Measurements from ENCODE around the gene CORO2B.
"Not testable (repeated sequence)": the region's sequence is repeated elsewhere in the genome, so short reads cannot be mapped to it uniquely, and the experiment has no call there.

CORO2B gene

DNA sequence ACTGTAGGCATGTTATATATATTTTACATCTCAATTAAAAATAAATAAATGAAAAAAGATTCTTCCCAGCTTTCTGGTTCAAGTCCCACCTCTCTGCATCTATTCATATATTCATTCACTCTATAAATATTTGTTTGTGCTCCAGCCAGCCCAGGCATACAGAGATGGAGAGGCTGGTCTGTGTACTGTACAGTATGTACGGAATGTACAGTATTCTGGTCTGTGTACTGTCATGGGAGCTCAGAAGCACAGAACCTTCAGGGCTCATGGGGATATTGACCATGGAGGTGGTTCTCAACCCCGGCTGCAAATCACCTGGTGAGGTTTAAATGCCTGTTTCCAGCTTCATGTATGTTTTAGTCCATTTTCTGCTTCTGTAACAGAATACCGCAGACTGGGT is 13.8 kb downstream of the CORO2B start:
- no peak for DNase-seq

DNA sequence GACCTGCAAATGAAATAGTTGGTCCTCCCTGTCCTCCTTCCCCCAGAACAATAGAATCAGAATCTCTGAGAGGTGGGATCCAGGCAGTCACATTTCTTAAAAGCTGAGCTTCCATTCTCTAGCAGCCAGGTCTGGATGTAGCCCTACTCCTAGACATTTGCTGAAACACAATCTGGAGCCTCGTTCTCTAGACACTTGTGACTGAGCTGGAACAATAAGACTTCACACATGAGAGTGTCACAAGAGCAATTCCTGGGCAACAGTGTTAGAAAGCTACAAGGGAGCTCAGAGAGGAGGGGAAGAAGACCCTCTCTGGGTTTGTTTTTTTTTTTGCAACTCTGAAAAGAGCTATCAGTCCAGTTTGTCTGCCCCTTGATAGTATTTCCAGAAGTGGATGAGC is 14.5 kb downstream of the CORO2B start:
- DNase-seq, result no peak

DNA sequence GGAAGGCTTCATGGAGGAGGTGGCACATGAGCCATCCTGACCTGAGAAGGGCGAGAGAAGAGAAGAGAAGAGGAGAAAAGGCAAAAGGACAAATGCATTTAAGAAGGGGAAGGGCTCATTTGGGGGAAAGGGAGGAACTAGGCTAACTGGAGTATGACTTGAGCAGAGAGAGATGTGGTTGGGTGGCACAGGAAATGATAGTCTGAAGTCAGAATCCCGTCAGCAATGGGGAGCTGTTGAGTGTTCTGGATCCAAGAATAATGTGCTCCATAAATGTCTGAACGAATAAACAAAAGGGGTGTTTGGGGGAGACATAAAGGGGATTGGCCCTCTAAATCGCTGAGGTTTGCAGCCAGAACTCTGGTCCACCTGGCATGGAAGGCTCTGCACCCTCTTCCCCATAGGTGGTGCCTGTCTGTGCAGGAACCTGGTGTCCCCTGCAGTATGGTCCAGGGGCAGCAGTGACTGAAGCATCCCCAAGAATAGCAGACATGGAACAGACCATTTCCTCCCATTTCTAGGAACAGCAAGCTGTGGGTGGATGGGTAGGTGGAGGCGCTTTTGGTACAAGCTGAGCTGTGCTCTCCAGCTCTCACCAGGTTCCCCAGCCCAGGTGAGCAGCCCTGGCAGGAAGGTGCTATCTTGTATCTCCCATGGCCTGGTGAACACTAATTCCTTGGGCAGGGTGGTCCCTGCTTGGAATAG is 15.2 kb downstream of the CORO2B start:
- DNase-seq, result no peak

DNA sequence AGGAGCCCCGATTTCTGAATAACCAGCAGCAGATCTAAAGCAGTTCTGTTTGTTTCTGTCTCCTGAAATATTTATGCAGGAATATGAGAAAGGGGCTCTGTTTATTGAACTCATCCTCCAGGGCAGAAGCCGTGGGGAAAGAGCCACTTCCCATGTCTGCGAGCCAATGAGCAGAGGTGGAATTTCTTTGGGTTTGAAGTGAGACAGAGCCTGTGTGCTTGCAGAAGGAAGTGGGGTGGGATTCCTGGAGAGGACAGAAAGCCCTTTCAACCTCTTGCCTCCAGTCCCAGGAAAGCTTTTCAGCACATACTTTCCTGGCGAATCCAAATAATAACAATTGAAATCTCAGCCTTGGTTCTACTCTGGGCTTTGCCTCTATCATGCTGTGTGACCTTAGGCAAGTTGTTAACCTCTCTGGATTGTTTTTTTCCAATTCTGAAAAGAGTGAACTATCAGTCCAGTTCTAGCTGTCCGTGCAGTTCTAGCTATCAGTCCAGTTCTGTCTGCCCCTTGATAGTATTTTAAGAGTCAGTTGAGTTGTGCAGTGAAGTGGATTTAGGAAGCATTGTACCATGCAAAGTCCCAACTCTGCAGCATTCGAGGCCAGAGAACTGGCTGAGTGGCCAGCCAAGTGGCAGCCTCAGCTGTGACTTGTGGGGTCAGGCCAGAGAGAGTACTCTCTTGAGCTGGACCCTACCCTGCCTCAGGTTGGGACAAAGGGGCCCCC is 15.9 kb downstream of the CORO2B start:
- no peak for DNase-seq

DNA sequence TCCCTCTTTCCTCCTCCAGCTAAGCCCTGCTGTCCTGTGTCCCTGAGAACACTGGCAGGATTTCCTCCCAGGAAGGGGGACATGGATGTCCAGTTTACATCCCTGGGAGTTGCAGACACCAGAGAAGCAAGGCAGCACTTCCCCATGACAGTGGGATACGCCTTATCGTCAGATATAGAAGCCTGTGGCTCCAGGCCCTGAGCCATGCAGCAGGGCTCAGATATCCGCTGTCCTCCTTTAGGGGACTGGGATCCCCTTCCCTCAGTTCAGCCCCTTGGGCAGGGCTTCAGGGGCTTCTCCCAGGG is 16.4 kb downstream of the CORO2B start:
- no peak for DNase-seq

DNA sequence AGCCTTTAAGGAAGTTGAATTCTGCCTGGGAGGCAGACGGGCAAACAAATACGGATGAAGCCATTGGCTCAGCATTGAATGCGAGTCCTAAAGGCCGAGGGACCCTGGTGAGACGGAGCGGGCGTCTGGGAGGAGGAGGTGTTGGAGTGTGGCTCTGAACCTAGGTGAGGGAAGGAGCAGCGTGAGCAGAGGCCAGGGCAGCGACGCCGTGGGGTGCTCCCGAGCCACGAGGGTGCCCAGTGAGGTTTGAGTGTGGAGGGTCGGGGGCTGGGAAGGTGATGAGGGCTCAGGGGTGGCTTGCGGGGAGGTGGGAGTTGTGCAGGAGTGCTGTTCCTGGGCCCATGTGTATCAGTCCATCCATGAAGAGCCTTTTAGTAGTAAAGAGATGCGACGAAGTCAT is 17.0 kb downstream of the CORO2B start:
- DNase-seq, result no peak

DNA sequence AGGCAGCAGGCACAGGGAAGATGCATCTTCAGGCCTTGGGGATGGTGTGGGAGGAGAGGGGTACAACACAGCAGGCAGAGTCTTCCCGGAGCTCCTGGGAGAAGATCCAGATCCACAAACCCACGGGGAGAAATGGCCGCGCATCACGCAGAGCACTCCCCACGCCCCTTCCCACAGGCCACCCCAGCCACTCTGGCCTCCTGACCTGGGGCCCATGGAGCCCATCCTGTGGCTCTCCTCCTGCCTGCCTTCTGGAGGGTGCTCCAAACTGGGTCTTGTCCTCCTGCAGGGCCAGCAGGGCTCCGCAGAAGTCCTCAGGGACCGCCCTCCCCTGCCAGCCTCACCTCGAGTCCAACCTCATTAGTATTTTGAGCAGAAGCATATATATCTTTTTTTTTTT is 17.9 kb downstream of the CORO2B start:
- no peak for DNase-seq

DNA sequence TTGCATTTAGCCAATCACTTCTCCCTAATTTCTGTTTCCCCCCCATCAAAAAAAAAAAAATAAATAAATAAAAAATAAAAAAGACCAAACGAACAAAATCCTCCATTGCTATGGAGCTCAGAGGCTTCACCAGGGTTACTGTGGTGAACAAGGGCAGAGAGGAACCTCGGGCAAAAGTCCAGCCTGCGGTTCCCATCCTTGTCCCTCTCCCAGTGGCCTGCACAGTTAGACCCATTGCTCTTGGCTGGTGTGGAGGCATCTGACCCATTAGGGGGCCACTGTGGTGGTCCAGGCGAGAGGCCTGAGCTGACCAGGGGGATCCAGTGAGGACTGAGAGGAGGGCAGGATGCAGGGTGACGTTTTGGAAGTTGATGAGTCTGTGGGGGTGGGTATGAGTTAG is 18.8 kb downstream of the CORO2B start:
- DNase-seq, result no peak

DNA sequence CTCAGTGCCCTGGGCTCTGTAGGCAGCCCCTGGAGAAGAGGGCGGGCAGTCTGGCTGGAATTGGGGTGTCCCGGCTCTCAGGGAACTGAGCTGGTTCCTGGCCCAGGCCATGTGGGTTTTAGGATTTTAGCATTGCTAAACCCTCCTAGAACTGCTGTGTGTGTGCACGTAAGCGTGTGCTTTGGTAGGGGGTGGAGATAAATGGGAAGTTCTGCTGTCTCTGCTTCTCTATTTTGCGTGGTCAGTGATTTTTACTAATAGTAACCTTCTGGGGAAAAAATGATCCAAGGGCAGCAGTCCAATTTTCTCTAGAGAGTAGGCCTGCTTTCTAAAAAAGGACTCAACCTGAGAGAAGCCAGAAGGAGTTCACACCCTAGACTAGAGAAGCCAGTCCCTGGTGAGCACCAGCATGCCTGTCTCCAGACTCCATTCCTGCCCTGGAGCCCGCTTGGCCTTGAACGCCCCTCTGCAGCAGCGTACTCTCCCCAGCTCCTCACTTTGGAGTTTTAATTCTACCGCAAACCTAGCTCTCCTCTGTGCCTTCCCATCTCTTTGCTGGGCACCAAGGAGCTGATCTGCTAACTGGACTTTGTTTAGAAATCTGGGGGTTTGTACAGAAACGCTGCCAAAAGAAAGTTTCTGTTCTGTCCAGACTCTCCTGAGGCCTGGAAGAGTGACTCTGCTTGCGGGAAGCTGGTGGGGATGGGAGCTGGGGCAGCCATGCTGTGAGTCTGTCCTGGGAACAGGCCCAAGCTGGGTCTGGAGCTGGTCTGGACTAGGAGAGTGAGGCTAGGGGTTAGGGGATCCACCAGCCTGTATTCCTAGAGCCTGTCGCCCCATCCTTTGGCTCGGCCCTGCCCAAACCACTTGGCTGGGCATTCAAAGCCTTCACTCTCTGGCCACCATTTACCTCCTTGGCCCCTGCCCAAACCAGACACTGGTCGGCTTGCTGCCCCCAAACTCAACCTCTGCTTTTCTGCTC is 19.7 kb downstream of the CORO2B start:
- DNase-seq, result no peak

DNA sequence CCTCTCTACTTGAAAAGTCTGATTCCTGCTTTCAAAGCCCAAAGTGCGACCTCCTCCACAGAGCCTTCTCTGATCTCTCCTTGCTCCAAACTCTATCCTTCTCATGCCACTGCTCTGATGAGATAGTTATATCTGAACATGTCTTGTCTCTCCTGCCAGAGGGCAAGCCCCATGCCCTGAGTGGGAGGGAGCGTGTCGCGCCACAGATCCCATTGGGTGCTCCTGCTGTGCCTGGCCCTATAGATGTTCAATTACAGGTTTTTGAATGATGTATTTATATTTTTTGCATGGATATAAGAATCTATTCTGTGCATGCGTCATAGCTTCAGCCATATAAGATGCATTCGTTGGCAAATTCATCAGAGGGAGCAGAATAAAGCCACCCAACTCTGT is 20.4 kb downstream of the CORO2B start:
- DNase-seq, result no peak

DNA sequence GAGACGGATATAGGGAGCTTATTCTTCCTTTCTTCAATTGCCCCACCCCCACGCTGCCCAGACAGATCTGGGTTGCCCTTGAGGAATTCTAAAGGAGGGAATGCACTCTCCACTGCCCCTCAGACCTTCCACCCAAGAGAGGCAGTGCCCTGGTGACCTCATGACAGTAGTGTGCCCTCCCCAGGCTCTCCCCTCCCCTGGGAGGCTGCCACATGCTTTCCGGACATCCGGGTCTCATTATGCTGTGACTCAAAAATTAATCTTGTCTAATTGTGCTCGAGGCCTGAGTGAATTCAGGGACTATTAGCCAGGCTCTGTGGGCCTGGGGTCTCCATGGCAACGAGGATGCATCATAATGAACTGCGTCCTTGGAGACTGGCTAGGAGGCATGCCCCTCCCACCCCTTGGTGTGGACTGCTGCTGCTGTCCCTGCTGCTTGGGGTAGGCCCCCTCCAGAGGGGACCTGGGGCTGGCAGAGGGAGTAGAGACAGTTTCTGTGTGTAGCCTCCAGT is 20.8 kb downstream of the CORO2B start:
- DNase-seq, result no peak

DNA sequence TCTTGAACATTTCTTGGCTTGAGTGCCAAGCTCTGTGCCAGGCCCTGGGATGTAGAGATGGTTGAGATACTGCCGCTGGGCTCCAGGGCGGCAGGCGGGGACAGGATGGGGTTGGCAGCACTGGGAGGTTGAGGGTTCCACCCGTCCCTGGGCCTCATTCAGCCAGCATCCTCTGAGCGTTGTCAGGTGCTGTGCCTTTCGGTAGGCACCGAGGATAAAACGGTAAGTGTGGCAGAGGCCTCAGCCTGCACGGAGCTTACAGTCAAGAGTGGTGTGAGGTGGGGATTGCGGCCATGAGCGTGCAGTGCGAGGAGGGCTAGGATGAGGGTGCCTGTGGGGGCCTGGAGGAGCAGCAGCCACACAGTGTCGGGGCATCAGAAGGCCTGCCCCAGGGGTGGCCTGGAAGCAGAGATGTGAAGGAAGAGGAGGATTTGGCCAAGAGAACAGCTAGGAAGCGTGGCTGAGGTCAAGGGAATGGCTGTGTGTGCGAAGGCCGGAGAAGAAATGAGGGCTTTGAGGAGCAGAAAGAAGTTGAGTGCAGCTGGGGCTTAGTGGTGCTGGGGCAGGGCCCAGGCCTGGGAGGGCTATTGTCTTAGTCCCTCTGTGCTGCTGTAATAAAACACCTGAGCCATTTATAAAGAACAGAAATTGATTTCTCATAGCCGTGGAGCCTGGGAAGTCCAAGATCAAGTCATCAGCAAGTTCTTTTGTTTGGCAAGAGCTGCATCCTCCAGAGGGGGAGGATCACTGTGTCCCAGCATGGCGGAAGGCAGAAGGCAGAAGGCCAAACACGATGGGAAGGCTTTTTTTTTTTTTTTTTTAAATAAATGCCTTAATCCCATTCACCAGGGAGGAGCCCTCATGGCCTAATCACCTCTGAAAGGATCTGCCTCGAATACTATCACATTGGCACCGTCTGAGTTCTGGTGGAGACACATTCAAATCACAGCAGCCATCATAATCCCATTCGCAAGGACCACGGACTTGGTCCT is 22.7 kb downstream of the CORO2B start:
- no peak for DNase-seq

DNA sequence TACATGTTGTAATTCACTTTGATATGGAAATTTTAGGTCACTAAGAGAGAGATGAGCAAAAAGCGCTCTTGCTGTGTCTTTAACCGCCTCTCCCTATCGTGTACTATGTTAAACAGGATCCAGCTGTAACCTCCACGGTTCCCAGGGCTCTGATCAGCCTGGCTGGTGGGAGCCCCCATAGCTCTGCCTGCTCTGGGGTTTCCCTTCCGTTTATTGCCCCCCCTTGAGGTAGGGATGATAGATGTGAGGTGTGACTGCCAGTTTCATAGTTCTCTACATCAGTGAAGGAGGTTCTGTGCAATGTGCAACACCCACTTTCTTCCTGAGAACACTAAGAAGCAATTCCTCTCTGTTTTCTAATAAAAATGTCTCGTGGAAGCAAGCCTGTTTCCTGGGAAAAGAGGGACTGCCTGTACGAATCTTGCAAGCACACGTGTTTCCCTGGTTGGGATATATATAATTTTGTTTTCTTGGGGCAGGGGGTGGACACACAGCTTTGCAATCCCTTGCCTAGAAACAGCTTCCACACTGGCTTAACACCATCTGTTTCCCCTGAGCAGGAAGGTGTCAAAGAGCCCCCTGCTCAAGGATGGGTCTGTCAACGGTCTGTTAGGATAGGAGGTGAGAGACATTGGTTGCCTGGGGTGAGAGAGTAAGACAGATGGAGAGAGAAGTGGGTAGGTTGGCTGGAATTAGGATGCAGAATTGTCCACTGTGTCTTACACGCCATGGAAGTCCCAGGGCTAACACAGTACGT is 23.8 kb downstream of the CORO2B start:
- DNase-seq, result no peak

DNA sequence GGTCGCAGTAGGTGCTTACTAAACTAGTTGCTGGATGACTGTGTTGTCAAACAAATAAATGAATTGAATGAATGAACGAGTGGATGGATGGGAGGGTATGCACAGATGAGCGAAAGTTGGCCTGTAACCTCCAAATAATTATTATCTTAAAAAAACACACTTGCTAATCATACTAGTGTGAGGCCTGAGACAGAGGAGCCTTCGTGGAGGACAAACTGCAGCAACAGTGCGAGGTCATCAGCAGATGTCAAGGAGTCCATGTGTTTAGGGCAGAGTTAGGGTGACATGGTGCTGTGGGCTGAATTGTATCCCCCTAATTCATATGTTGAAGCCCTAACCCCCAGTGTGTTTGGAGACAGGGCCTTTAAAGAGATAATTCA is 24.4 kb downstream of the CORO2B start:
- DNase-seq, result no peak

DNA sequence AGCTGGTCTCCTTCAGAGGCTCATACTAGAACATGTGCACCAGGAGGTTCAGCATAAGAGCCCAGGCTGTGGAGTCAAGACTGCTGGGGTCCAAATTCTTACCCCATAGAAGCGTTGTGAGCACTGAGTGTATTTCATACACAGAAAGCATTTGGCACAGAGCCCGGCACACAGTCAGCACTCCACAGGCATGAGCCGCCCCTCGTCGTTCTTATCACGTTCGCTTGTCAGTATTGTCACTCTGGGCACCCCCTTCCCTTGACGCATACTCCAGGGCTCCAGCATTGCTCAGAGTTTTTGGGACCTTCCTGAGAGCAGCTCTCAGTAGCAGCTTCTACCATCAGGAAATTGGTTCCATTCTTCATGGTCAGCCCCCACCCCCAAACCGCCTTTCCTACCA is 25.2 kb downstream of the CORO2B start:
- DNase-seq, result no peak

DNA sequence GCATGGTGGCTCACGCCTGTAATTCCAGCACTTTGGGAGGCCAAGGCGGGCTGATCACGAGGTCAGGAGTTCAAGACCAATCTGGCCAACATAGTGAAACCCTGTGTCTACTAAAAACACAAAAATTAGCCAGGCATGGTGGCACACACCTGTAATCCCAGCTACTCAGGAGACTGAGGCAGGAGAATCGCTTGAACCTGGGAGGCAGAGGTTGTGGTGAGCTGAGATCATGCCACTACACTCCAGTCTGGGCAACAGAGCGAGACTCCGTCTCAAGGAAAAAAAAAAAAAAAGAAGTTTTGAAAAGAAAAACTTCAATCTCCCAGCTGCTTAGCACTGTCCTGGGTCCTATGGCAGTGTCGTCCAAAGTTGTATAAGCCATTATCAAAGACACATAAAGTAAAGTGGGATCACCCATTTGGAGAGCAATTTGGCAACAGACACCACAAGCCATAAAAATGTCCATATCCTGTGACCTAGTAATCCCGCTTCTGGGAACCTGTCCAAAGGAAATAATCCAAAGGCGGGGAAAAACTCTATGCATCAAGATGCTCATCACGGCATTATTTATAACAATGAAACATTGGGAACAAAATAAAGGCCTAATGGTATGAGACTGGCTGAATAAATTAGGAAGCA is 26.2 kb downstream of the CORO2B start:
- not testable (repeated sequence) for DNase-seq

DNA sequence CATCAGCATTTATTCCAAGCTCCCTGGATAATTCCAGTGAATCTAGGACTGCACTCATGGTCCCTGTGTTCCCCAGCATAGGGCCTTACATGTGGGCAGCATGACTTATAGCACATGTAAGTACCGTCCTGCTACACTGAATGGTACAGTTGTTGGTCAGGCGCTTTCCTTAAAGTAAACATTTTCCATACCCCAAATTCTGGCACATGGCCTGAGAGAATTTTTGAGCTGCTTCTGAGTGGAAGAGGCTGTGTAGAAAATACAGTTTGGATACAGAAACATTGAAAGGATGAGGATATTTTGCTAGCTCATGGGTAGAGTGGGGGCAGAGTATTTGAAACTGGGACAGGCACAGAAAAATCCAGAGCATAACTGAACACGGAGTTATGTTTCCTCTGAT is 27.6 kb downstream of the CORO2B start:
- DNase-seq, result no peak

DNA sequence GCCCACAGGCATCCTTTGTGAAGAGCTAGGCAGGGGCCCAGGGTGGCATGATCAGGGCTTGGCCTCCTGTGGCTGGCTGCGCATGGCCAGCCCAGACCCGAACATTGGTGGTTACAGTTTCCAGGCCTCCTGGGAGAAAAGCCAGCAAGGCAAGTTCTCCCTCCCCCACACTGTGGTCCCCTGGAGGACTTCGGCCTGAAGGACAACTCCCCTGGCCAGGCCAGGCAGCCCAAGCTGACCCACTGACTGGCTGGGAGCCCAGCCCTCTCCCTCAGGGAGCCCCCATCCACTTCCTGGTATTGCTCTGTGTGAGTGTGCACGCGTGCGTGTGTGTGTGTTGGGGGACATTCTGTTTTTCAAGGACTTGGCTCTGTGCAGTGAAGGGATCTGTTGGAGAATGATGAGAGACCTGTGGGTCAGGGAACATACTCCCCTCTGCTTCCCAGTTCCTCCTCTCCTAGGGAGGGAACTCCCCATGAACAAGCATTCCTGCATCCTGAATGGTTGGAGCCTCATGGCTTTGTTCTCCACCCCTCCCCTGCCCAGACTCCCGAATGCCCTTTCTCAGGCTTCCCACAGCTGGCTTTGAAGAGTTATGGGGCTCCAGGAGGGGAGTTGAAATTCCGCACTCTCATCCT is 29.5 kb downstream of the CORO2B start:
- no peak for DNase-seq

DNA sequence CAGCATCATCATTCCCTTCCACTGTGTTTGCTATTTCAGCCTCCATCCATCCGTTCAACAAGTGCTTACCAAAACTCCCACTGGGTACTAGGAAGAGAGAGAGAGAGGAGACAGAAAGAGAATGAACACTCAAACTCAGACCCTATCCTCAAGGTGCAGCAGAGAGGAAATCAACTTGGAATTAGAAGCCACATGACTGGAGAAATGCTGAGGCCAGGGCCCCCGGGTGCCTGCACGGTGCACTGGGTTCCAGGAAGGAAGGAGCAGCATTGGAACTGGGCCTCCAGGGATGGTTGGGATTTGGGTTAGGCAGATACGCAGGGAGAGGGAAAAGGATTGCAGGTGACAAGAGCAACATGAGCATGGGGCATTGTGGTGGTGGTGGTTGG is 30.0 kb downstream of the CORO2B start:
- DNase-seq, result no peak

DNA sequence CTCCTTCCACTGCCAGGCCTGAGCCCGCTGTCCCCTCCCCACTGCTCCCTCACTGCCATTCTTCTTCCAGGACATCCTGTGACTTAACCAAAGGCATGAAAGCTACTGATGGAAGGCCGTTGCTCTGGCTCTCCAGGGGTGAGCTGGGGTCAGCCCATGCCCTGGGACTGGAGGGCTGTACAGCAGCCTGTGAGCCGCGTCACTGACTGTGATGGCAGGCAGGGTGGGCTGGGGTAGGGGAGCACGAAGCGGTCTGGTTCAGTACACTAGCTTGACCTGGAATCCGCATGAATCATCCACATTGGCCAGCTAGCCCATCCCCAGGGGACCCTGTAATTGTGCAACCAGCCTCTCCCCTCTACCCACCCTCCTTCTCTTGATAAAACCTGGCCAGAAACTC is 30.8 kb downstream of the CORO2B start:
- DNase-seq, result no peak

DNA sequence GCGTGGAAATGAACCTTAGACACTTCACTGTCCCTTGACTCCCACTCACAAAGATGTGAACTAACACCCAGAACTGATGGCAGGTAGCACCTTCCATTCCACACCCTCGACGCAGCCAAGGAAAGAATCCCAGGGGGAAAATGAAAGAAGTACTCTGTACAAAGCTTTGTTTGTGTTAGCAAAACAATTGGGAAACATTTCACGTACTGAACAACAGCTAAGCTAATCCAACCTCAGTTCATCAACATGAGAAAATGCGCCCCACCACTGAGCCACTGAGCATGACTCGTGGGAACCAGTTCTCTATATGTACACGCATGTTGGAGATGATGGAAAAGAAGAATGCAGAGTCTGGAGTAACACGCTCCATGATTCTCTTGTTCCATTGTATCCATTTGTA is 32.0 kb downstream of the CORO2B start:
- no peak for DNase-seq
